Measurements from ENCODE around the gene PEX11G. TPM values are rescaled to one million over a fixed set of nuclear protein-coding genes. Genes with fewer than 3 reads are reported as not detected.

PEX11G gene
- total and polyA plus RNA-seq, 9 of the 15 experiments (the other 6 are each of a cell fraction or from before 2014, with no cell fraction given): 0.07 to 3.2 (median 0.70) TPM; not detected in 1

DNA sequence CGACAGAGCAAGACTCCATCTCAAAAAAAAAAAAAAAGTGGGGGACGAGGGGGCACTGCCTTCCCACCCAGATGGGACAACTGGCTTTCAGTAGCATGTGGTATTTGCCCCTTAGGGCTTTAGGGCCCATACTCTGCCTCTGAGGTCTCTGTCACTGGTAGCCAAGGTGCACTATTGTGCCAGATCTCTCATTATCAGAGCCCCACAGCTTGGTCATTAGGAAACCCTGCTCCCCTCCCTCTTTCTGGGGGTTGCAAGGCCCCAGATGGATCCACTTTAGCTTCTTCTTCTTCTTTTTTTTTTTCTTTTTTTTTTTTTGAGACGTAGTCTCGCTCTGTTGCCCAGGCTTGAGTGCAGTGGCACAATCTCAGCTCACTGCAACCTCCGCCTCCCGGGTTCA, 15.8 kb upstream of the PEX11G start:
- Histone ChIP-seq H3K4me1 (replicated peaks in 1 of 2; ENCODE audit: control insufficient read depth in 2 of 2, insufficient read depth in 2 of 2, low read length in 2 of 2) (peaks cover 18 to 52% of the 10 kb centered on the region in 2 experiments; a peak in 4 of 5 replicates), H4K20me1 (replicated peaks; ENCODE audit: control insufficient read depth, insufficient read depth, low read length) (no peaks in the 10 kb centered on the region), H3K9me1 (ENCODE audit: control insufficient read depth, insufficient read depth, low read length) (no peaks in the 10 kb centered on the region), H3K27me3 (ENCODE audit: control insufficient read depth in 2 of 2, insufficient read depth in 2 of 2, low read length in 2 of 2) (no peaks in the 10 kb centered on the region), H2AFZ (ENCODE audit: low read depth, low read length) (no peak overlapping the region), H3K79me2 (ENCODE audit: control insufficient read depth, insufficient read depth, low read length) (no peaks in the 10 kb centered on the region), H3K9ac (ENCODE audit: insufficient read depth in 1 of 2, low read depth in 2 of 2, low read length in 2 of 2) (no peak overlapping the region), H3K4me3 (no peak overlapping the region), H3K4me2 (ENCODE audit: insufficient read depth, low read length) (no peak overlapping the region), H3K36me3 (ENCODE audit: control insufficient read depth, insufficient read depth, low read length) (no peaks in the 10 kb centered on the region), H3K9me3 (replicated peaks; ENCODE audit: control insufficient read depth, insufficient read depth, low read depth, low read length) (no peaks in the 10 kb centered on the region), H3K27ac (ENCODE audit: extremely low read depth, low read depth, low read length) (no peak overlapping the region)
- ChIA-PET POLR2A (no interaction called here), CTCF (ENCODE audit: low intra/inter-chr PET ratio) (no interaction called here)
- DNase-seq (ENCODE audit: extremely low read depth in 1 of 4, low spot score in 3 of 4) (peak in 1 of 4 experiments; percentile 20), FAIRE-seq (no peak), ATAC-seq (no peak)
- in situ Hi-C loops (cut with MboI): no loop called here
- intact Hi-C loops (cut with micrococcal nuclease): no loop called here
- TF ChIP-seq CBFA2T2 (conservative IDR thresholded peaks at IDR 0.05) (peak; percentile 42; the same call in 1 of the 2 replicates), CBFA2T3 (IDR thresholded peaks at IDR 0.05) (peak; percentile 53), ARID1B (IDR thresholded peaks at IDR 0.05) (0 out of 2 replicates have a peak, but pooled peaks have one; percentile 8), ZNF274 (IDR thresholded peaks at IDR 0.05; ENCODE audit: borderline replicate concordance, low read depth, low read length) (no peak)
- no TSS peak for BruUV-seq (replicated peaks)
- 66% methylated on average over 5 of the region's 6 CpGs for WGBS (ENCODE audit: insufficient coverage, low coverage, missing lambda C conversion rate)

DNA sequence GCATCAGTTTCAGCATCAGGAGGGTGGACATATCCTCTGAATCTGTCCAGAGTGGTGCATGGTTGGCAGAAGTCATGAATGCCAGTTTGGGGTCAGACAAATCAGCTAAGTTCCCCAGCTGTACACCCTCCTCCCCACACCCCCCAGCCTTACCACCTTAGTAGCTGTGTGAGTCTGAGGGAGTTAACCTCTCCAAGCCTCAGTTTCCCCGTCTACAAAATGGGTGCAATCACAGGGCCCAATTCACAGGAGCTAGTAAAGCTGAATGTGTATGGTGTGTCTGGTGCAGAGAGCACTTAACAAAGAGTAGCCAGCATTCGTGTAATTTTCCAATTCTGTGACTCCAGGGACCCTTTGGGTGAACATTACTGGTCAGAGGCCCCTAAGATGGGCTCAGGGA, 13.7 kb upstream of the PEX11G start:
- no peaks in the 10 kb centered on the region for H3K27me3 ChIP-seq (ENCODE audit: control insufficient read depth in 2 of 2, insufficient read depth in 2 of 2, low read length in 2 of 2)
- ChIA-PET POLR2A (interaction anchor here (0.6 kb wide), 1 partner anchor 33 kb away, joined by 3 read pairs; the partner anchor contains the start of gene PNPLA6), CTCF (ENCODE audit: low intra/inter-chr PET ratio) (no interaction called here)
- H3K36me3 ChIP-seq (ENCODE audit: control insufficient read depth, insufficient read depth, low read length): no peaks in the 10 kb centered on the region
- ATAC-seq: no peak
- FAIRE-seq: no peak
- 5% methylated on average over 2 of the region's 2 CpGs for WGBS (ENCODE audit: insufficient coverage, low coverage, missing lambda C conversion rate)
- no peak overlapping the region for H3K4me2 ChIP-seq (ENCODE audit: insufficient read depth, low read length)
- no peaks in the 10 kb centered on the region for H3K79me2 ChIP-seq (ENCODE audit: control insufficient read depth, insufficient read depth, low read length)
- BruUV-seq (replicated peaks): no TSS peak
- DNase-seq (ENCODE audit: extremely low read depth in 1 of 4, low spot score in 3 of 4): no peak
- H2AFZ ChIP-seq (ENCODE audit: low read depth, low read length): no peak overlapping the region
- H3K9me3 ChIP-seq (replicated peaks; ENCODE audit: control insufficient read depth, insufficient read depth, low read depth, low read length): no peaks in the 10 kb centered on the region
- H3K9me1 ChIP-seq (ENCODE audit: control insufficient read depth, insufficient read depth, low read length): no peaks in the 10 kb centered on the region
- H3K4me1 ChIP-seq (replicated peaks in 1 of 2; ENCODE audit: control insufficient read depth in 2 of 2, insufficient read depth in 2 of 2, low read length in 2 of 2): peaks cover 14 to 42% of the 10 kb centered on the region in 2 experiments; a peak in 4 of 5 replicates
- intact Hi-C loops (cut with micrococcal nuclease) (no loop called here), in situ Hi-C loops (cut with MboI) (no loop called here)
- no peak overlapping the region for H3K4me3 ChIP-seq
- no peak overlapping the region for H3K9ac ChIP-seq (ENCODE audit: insufficient read depth in 1 of 2, low read depth in 2 of 2, low read length in 2 of 2)
- H3K27ac ChIP-seq (ENCODE audit: extremely low read depth, low read depth, low read length): no peak overlapping the region
- no peaks in the 10 kb centered on the region for H4K20me1 ChIP-seq (replicated peaks; ENCODE audit: control insufficient read depth, insufficient read depth, low read length)
- TF ChIP-seq, protein P1, sequence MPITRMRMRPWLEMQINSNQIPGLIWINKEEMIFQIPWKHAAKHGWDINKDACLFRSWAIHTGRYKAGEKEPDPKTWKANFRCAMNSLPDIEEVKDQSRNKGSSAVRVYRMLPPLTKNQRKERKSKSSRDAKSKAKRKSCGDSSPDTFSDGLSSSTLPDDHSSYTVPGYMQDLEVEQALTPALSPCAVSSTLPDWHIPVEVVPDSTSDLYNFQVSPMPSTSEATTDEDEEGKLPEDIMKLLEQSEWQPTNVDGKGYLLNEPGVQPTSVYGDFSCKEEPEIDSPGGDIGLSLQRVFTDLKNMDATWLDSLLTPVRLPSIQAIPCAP (CRISPR knock-in tag; IDR thresholded peaks at IDR 0.05; ENCODE audit: borderline replicate concordance): no peak
- TF ChIP-seq COPS2 (conservative IDR thresholded peaks at IDR 0.05): no peak
- no peak for TF ChIP-seq CBFB (CRISPR knock-in tag; IDR thresholded peaks at IDR 0.05)
- peak; percentile 90 for TF ChIP-seq BCOR (IDR thresholded peaks at IDR 0.05)
- TF ChIP-seq RCOR1 (IDR thresholded peaks at IDR 0.05; ENCODE audit: borderline replicate concordance in 1 of 2, low read depth in 2 of 2, low read length in 2 of 2): peak; percentile 56 to 59; a peak in 2 of 4 replicates
- TF ChIP-seq RBM22 (IDR thresholded peaks at IDR 0.05; ENCODE audit: low read depth, low read length, poor library complexity, severe bottlenecking): no peak
- 0 out of 2 replicates have a peak, but pooled peaks have one; percentile 31 for TF ChIP-seq SMARCA5 (IDR thresholded peaks at IDR 0.05)
- 0 out of 3 replicates have a peak, but pooled peaks of 1 of the 2 experiments have one; percentile 48 for TF ChIP-seq CBX3 (IDR thresholded peaks at IDR 0.05; ENCODE audit: borderline replicate concordance in 1 of 2, low read length in 2 of 2)
- TF ChIP-seq THRAP3 (IDR thresholded peaks at IDR 0.05; ENCODE audit: borderline replicate concordance): no peak
- peak; percentile 71; the same call in 1 of the 2 replicates for TF ChIP-seq ADNP (tag; IDR thresholded peaks at IDR 0.05)
- no peak for TF ChIP-seq SMAD3 (CRISPR knock-in tag; conservative IDR thresholded peaks at IDR 0.05)
- TF ChIP-seq, protein P2, sequence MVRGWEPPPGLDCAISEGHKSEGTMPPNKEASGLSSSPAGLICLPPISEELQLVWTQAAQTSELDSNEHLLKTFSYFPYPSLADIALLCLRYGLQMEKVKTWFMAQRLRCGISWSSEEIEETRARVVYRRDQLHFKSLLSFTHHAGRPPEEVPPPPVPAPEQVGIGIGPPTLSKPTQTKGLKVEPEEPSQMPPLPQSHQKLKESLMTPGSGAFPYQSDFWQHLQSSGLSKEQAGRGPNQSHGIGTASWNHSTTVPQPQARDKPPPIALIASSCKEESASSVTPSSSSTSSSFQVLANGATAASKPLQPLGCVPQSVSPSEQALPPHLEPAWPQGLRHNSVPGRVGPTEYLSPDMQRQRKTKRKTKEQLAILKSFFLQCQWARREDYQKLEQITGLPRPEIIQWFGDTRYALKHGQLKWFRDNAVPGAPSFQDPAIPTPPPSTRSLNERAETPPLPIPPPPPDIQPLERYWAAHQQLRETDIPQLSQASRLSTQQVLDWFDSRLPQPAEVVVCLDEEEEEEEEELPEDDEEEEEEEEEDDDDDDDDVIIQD (CRISPR knock-in tag; IDR thresholded peaks at IDR 0.05): no peak

Measured in K562 (cell line).